ENCODE measurements around the gene FBN2.

GRCh38 chr5:128355961-128356360, 182.1 kb downstream of the FBN2 start:
- TF ChIP-seq, protein P1, sequence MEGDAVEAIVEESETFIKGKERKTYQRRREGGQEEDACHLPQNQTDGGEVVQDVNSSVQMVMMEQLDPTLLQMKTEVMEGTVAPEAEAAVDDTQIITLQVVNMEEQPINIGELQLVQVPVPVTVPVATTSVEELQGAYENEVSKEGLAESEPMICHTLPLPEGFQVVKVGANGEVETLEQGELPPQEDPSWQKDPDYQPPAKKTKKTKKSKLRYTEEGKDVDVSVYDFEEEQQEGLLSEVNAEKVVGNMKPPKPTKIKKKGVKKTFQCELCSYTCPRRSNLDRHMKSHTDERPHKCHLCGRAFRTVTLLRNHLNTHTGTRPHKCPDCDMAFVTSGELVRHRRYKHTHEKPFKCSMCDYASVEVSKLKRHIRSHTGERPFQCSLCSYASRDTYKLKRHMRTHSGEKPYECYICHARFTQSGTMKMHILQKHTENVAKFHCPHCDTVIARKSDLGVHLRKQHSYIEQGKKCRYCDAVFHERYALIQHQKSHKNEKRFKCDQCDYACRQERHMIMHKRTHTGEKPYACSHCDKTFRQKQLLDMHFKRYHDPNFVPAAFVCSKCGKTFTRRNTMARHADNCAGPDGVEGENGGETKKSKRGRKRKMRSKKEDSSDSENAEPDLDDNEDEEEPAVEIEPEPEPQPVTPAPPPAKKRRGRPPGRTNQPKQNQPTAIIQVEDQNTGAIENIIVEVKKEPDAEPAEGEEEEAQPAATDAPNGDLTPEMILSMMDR (conservative IDR thresholded peaks at IDR 0.05 in 1 of 2, IDR thresholded peaks at IDR 0.05 in 1 of 2; ENCODE audit: low read depth in 1 of 2, low read length in 2 of 2) = no peak
- TF ChIP-seq EZH2 (IDR thresholded peaks at IDR 0.05; ENCODE audit: low read length, missing control alignments) = no peak

Data from fibroblast of lung (primary cell).